Neural cell (in vitro differentiated cells): Measurements from ENCODE around the gene ASCC2.
"Not testable (repeated sequence)": the region's sequence is repeated elsewhere in the genome, so short reads cannot be mapped to it uniquely, and the experiment has no call there.

Source experiments
- CTCF ChIP-seq: fragments of 450-650 bp; IDR thresholded peaks from 2 replicates; pipeline ENCODE4 v1.5.1; 2014; ENCODE audit warnings: antibody characterized with exemption, mild to moderate bottlenecking, moderate library complexity; ENCODE audit not compliant: poor library complexity, severe bottlenecking
- EP300 ChIP-seq: fragments of 450-650 bp; conservative IDR thresholded peaks from 2 replicates; pipeline ENCODE4 v1.6.1; 2014; ENCODE audit warnings: antibody characterized with exemption, mild to moderate bottlenecking, moderate library complexity; ENCODE audit not compliant: poor library complexity, severe bottlenecking
- POLR2AphosphoS5 ChIP-seq: IDR thresholded peaks from 2 replicates; pipeline ENCODE4 v1.6.1; 2012

- TF ChIP-seq POLR2AphosphoS5, CTCF, EP300: not testable (repeated sequence)
Observed at GRCh38 chr22:29754658-29755395, 83.2 kb downstream of the ASCC2 start.
